Cardiac muscle cell (in vitro differentiated cells and primary cell): ENCODE measurements around the gene EMILIN1. TPM values are rescaled to one million over a fixed set of nuclear protein-coding genes. Genes with fewer than 3 reads are reported as not detected.

Experiments
- DNase-seq, 2 donors: peaks; one replicate each; pipeline versions ENCODE4 v3.0.0 to v3.0.0-alpha.2; 2010 to 2017; ENCODE audit warnings: low read depth in 1 of 2, low spot score in 1 of 2
- H3K27ac ChIP-seq: fragments of 200-600 bp; sonication (generic); 2 replicates; pipeline ENCODE4 v1.5.1; 2016
- H3K27me3 ChIP-seq: fragments of 200-600 bp; sonication (generic); 2 replicates; pipeline ENCODE4 v1.6.0; 2016; ENCODE audit warnings: control low read depth
- H3K36me3 ChIP-seq: fragments of 200-600 bp; sonication (generic); 2 replicates; pipeline ENCODE4 v1.5.1; 2016; ENCODE audit warnings: control low read depth
- H3K4me1 ChIP-seq: fragments of 200-600 bp; sonication (generic); 2 replicates; pipeline ENCODE4 v1.8.1; 2017; ENCODE audit warnings: low read depth, mild to moderate bottlenecking, mixed run types
- H3K4me3 ChIP-seq: fragments of 200-600 bp; sonication (generic); 2 replicates; pipeline ENCODE4 v1.5.1; 2016; ENCODE audit warnings: mild to moderate bottlenecking
- H3K9me3 ChIP-seq: fragments of 200-600 bp; sonication (generic); 2 replicates; pipeline ENCODE4 v1.5.1; 2017; ENCODE audit warnings: low read depth, mild to moderate bottlenecking, control low read depth
- CTCF ChIP-seq: IDR thresholded peaks from 2 replicates; pipeline ENCODE4 v1.5.1; 2012; ENCODE audit warnings: low read depth, mild to moderate bottlenecking, low read length
- polyA plus RNA-seq: library from polyadenylated mRNA; unstranded; fragments of >200 nt; fragmentation: Nextera tagmentation; extraction: Ambion mirVana; gene quantifications from 2 replicates; pipeline ENCODE4 v1.2.1, GENCODE V29; 2016
- total RNA-seq: library from RNA; depleted of rRNA; stranded (reverse); fragments of >200 nt; gene quantifications from 2 replicates; pipeline ENCODE4 v1.2.3, GENCODE V29; 2016

Gene EMILIN1
- total and polyA plus RNA-seq, 2 experiments from 2014 or later: 15.6 to 18.5 TPM

DNA sequence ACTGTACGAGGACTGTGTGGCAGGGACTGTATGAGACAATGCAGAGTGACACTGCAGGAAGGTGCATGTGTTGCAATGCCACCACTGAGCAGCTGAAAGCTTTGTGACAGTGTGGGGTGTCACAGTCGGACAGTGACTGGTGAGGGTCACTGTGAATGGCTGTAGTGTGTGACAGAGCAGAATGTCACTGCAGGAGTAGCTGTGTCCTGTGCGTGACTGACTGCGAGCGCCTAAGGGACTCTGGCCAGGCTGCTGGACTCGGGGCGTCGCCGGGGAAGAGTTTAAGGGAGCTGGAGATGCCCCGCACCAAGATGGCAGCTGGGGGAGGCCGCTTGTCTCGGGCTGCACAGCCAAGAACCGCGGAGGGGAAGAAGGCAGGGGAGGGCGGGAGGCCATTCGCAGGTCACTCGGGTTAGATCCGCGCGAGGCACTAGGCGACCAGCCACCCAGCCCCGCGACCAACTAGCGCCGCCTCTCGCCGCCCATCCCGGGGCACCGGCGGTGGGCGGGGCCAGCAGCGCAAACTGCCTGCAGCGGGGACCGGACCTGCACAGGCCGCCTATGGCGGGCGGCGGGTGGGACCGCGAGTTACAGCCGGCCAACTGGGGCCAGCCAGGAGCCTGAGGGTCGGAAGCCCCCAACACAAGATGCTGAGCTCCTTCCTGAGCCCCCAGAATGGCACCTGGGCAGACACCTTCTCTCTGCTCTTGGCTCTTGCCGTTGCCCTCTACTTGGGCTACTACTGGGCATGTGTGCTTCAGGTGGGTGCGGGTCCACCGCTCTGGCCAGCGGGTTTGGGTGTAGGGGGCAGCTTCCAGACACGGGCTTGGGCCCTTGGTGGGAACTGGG is 45.1 kb downstream of the EMILIN1 start, which contains the start of gene ABHD1:
TSS of gene ABHD1 (plus strand) at position 514 of the 849 bp plus-strand sequence. CDS start at position 648, 134 bp downstream.
- peak; percentile 22 to 66 for DNase-seq
- no peak within 1 kb of the TSS for H3K27ac ChIP-seq
- H3K36me3 ChIP-seq: no peaks in the 10 kb centered on the region
- peak within 1 kb of the TSS; percentile 58 for H3K4me3 ChIP-seq
- no peaks in the 10 kb centered on the region for H3K4me1 ChIP-seq
- no peaks in the 10 kb centered on the region for H3K9me3 ChIP-seq
- H3K27me3 ChIP-seq: peaks cover 49% of the 10 kb centered on the region
- TF ChIP-seq CTCF: no peak

- Histone ChIP-seq H3K27ac (no peak overlapping the region), H3K4me3 (no peak overlapping the region), H3K9me3 (no peaks in the 10 kb centered on the region), H3K27me3 (peaks cover 34% of the 10 kb centered on the region), H3K4me1 (no peaks in the 10 kb centered on the region), H3K36me3 (no peaks in the 10 kb centered on the region)
- TF ChIP-seq CTCF: no peak
- DNase-seq: no peak
Measured at GRCh38 chr2:27125104-27125503, 46.7 kb downstream of the EMILIN1 start.

- H3K27me3 ChIP-seq: peaks cover 22% of the 10 kb centered on the region
- no peak for DNase-seq
- H3K4me1 ChIP-seq: no peaks in the 10 kb centered on the region
- no peaks in the 10 kb centered on the region for H3K9me3 ChIP-seq
- no peak for TF ChIP-seq CTCF
- H3K27ac ChIP-seq: no peak overlapping the region
- H3K36me3 ChIP-seq: peaks cover 4% of the 10 kb centered on the region
- no peak overlapping the region for H3K4me3 ChIP-seq
Measured at GRCh38 chr2:27126252-27126710, 47.9 kb downstream of the EMILIN1 start.

DNA sequence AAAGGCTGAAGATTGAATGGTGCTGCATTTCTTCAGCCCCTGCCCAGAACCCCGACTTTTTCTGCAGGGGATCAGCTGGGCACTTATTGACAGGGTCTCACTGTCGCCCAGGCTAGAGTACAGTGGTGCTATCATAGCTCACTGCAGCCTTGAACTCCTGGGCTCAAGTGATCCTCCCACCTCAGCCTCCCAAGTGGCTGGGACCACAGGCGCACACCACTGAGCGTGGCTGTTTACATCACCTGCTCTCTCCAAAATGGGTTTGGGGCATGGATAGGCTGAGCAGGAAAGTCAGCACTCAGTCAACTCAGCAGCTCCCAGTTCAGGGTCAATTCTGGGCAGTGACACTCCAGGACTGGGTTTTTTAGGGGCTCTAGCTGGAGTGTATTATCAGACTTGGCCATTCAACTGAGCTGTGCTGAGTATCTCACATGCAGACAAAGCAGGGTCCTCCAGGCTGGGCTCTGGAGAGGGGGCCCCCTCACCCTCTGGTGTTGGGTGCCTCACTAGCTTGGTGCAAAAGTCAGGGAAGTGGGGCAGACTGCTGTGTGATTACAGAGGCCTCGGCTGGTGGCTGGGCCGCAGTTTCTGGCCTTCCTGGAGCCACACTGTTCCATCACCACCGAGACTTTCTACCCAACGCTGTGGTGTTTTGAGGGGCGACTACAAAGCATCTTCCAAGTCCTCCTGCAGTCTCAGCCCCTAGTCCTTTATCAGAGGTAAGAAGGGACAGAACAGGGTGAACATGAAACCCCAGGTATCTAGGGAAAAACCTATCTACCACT is 49.7 kb downstream of the EMILIN1 start:
- no peak for TF ChIP-seq CTCF
- Histone ChIP-seq H3K27ac (no peak overlapping the region), H3K9me3 (no peaks in the 10 kb centered on the region), H3K27me3 (peaks cover 4% of the 10 kb centered on the region), H3K36me3 (peaks cover 4% of the 10 kb centered on the region), H3K4me1 (peaks cover under 1% of the 10 kb centered on the region), H3K4me3 (no peak overlapping the region)
- DNase-seq: no peak

GRCh38 chr2:27128668-27129571 is 50.5 kb downstream of the EMILIN1 start:
- H3K27ac ChIP-seq: no peak overlapping the region
- DNase-seq: no peak
- no peak overlapping the region for H3K4me3 ChIP-seq
- no peaks in the 10 kb centered on the region for H3K27me3 ChIP-seq
- H3K9me3 ChIP-seq: no peaks in the 10 kb centered on the region
- TF ChIP-seq CTCF: no peak
- H3K4me1 ChIP-seq: peaks cover 5% of the 10 kb centered on the region
- peaks cover 4% of the 10 kb centered on the region for H3K36me3 ChIP-seq
